Measurements from ENCODE around the gene DIP2C. TPM values are rescaled to one million over a fixed set of nuclear protein-coding genes. Genes with fewer than 3 reads are reported as not detected.
"Not testable (repeated sequence)": the region's sequence is repeated elsewhere in the genome, so short reads cannot be mapped to it uniquely, and the experiment has no call there.

DIP2C gene
- total RNA-seq, 1 donor from 2014 or later, result 41.6 TPM

DNA sequence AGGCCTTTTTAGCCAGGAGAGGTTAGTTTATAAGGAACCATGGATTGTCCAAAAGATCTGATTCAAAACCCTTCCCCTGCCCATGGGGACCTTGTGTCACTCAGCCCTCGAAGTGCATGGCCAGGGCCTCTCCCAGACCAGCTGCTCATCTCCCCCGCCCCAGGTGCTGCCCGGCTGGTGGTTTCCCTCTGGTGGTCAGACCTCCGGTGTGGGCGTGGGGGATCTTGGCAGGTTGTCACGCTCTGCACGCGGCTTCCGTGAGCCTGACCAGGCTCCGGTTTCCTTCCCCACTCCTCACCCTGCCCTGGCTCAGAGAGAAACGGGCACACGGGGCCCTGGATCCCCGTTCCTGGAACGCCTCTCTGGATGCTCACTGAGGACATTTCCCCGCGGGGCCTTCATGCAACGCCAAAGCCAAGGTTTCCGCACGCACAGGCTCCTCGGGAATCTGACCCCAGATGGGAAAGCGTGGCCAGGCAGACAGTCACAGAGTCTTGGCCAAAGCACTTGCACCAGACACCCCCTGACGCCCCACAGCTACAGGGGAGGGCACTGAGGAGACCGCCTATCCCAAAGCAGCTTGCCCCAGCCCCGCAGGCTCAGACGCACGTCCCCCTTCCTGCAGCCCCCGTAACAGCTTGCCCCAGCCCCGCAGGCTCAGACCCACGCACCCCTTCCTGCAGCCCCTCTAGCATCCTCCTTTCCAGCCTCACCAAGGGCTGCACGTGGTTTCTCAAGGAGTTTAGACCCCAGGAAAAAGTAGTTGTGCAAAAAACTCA, 7.8 kb upstream of the DIP2C start:
- FAIRE-seq (no peak), DNase-seq (ENCODE audit: low spot score in 2 of 2) (no peak)

DNA sequence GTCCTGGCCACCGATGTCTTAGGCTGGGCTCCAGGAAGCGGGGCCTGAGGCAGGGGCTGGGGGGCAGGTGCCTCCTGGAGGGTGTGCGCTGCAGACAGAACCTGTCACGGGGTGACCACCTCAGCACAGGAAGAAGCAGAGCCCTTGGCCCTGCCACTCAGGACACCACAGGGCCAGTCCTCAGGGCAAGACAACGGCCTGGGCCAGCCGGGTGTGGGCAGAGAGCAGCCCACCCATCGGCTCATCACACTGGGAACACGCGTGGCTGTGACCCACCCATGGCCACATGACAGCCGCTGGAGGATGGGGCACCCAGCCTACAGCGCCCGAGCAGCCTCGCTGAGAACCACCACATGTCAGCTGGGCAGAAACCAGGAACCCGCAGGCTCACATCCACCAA, 5.9 kb upstream of the DIP2C start:
- FAIRE-seq, result no peak
- no peak for DNase-seq (ENCODE audit: low spot score in 2 of 2)

DNA sequence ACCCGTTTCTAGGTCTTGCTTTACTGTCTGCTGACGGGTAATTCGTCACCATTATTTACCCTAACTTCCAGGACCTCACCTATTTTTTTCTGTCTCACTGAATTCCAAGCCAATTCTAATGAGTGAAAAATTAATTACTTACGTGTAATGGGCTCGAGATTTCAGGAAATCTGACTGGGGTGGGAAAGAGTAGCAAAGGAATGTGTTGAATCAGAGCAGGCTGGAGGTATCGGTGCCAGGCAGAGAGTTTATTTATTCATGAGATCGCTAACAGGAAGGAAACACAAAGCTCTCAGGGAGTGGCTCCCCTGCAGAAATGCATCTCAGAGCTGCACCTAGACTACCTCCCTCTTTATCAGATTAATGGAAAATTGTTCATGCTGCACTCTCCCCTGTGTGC, 4.0 kb upstream of the DIP2C start:
- FAIRE-seq (no peak), DNase-seq (ENCODE audit: low spot score in 2 of 2) (no peak)

DNA sequence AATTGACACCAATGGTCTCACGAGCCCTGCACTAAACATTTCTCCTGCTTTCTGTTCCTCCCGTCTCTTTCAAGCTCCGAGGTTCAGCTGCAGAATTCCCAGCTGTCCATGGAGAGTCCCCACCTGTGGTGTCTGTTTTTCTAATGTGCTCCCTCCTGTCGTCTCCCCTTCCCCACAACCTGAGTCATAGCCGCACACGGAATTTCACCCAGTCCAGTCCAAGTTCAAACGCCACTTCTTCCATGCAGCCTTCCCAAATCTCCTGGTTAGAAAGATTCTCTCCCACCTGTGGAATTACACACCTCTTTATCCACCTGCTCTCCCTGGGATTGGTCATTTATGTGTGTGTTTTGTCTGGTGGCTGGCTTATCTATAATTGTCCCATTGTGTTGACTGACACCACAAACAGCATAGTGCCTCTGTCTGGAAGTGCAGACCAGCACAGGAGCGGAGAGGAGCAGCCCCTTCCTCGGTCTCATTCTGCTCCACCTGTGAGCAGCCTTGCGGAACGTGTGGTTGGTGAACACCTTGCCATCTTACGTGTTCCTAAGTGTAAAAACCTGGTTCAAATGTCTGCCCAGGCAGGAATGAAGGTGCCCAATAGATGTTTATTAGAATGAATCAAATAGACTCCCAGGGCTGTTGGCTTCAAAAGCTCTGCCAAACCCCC, 3.3 kb upstream of the DIP2C start:
- DNase-seq (ENCODE audit: low spot score in 2 of 2), result no peak
- no peak for FAIRE-seq

DNA sequence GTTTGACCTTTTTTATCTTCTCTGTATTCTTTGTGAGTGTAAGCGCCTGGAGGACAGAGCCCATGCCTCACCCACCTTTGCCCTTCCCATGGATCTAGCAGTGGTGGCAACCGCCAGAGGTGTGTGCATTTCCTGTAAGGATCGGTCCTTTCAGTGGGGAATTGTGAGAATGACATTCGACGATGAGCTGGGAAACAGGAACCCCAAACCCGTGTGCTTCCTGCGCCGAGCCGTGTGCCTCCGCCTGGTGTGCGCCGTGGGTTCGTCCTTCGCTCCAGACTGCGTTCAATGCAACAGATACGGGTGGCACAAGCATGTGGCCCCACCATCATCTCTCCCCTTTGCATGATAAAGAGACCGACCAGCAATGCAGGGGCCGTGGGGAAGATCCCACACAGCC, 1.7 kb upstream of the DIP2C start:
- FAIRE-seq, result no peak

GRCh38 chr10:690372-691161, 1.1 kb upstream of the DIP2C start:
- DNase-seq (ENCODE audit: low spot score in 2 of 2) (no peak), FAIRE-seq (no peak)

More for the DNA sequence above, 1.7 kb upstream of the DIP2C start:
- no peak for DNase-seq (ENCODE audit: low spot score in 2 of 2)

GRCh38 chr10:689121-689451, 382 bp downstream of the DIP2C start:
- peak in 1 of 2 donors; percentile 53 for DNase-seq (ENCODE audit: low spot score in 2 of 2)
- no peak for FAIRE-seq

- peak; percentile 48 to 69 for DNase-seq (ENCODE audit: low spot score in 2 of 2)
These were observed 952 bp downstream of the DIP2C start for GRCh38 chr10:688312-689120.

GRCh38 chr10:687583-688311, 1.7 kb downstream of the DIP2C start:
- FAIRE-seq (no peak), DNase-seq (ENCODE audit: low spot score in 2 of 2) (no peak)

More at GRCh38 chr10:688312-689120, 952 bp downstream of the DIP2C start:
- FAIRE-seq, result no peak

DNA sequence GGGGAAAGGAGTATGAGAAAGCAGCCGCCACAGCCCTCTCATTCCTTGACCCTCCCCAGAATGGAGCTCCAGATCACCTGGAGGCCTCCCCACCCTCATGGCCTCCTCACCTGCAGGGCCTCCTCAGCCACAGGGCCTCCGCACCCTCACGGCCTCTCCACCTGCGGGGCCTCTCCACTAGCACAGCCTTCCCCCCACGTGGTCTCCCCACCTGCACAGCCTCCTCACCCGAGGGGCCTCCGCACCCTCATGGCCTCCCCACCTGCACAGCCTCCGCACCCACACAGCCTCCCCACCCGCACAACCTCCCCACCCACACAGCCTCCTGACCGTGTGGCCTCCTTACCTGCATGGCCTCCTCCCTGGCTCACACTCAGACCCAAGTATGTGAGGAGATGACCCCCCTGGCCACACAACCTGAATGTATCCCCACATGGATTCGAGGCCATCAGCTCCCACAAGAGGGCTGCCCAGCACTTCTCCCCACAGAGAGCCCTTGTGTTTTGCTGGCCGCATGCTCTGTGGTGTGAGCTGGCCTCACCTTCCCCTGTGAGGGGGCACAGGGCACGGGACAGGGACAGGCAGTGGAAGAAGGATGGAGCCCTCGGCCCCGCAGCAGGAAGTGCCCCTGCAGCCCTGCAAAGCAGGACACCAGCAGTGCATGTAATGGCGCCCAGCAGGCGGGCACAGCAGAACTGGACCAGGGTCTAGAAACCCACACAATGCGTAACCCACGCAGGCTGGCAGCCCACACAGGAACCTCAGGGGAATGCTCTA, 3.1 kb downstream of the DIP2C start:
- no peak for DNase-seq (ENCODE audit: low spot score in 2 of 2)
- no peak for FAIRE-seq

- FAIRE-seq, result no peak
- DNase-seq (ENCODE audit: low spot score in 2 of 2), result no peak
These were observed 3.9 kb downstream of the DIP2C start for GRCh38 chr10:685613-686012.

GRCh38 chr10:683448-684071, 5.9 kb downstream of the DIP2C start:
- FAIRE-seq, result no peak

GRCh38 chr10:682931-683447, 6.5 kb downstream of the DIP2C start:
- FAIRE-seq, result no peak
- DNase-seq (ENCODE audit: low spot score in 2 of 2), result no peak

More at GRCh38 chr10:683448-684071, 5.9 kb downstream of the DIP2C start:
- DNase-seq (ENCODE audit: low spot score in 2 of 2), result peak in 1 of 2 donors; percentile 55

GRCh38 chr10:681670-682318, 7.7 kb downstream of the DIP2C start:
- FAIRE-seq, result no peak
- no peak for DNase-seq (ENCODE audit: low spot score in 2 of 2)

- FAIRE-seq (no peak), DNase-seq (ENCODE audit: low spot score in 2 of 2) (no peak)
These were observed 8.7 kb downstream of the DIP2C start for GRCh38 chr10:680745-681144.

GRCh38 chr10:680146-680545, 9.3 kb downstream of the DIP2C start:
- DNase-seq (ENCODE audit: low spot score in 2 of 2), result no peak
- no peak for FAIRE-seq

DNA sequence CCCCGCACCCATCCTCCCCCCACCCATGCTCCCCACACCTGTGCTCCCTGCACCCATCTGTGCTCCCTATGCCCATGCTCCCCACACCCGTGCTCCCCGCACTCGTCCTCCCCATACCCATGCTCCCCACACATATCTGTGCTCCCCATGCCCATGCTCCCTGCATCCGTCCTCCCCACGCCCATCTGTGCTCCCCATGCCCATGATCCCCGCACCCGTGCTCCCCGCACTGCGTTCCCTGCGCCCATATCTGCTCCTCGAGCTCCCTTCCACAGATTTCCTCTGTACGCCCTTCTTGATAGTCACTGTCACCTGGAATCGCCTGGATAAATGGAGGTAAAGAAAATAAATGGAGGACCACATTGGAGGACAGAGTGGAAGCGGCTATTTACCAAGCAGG, 9.9 kb downstream of the DIP2C start:
- FAIRE-seq, result no peak
- DNase-seq (ENCODE audit: low spot score in 2 of 2), result no peak

DNA sequence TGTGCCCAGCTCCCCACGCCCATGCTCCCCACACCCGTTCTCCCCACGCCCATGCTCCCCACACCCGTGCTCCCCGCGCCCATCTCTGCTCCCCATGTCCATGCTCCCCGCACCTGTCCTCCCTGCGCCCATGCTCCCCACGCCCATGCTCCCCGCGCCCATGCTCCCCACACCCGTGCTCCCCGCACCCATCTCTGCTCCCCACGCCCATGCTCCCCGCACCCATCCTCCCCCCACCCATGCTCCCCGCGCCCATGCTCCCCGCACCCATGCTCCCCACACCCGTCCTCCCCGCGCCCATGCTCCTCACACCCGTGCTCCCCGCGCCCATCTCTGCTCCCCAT, 10.8 kb downstream of the DIP2C start:
- not testable (repeated sequence) for DNase-seq (ENCODE audit: low spot score in 2 of 2); FAIRE-seq
